HepG2 (cell line): ENCODE measurements around the gene INO80B. TPM values are rescaled to one million over a fixed set of nuclear protein-coding genes. Genes with fewer than 3 reads are reported as not detected.
A peak's percentile ranks its signal among the peaks of the same experiment; 100 is the strongest.

Experiments
- ARNTL ChIP-seq: sonication (generic); formaldehyde crosslinking; IDR thresholded peaks from 2 replicates; pipeline ENCODE4 v1.4.0; 2020; ENCODE audit warnings: mild to moderate bottlenecking, missing genetic modification reagents
- ASH2L ChIP-seq: fragments of 300-600, 200-600 bp; sonication (generic); IDR thresholded peaks from 2 replicates; pipeline ENCODE4 v1.7.0; 2017; ENCODE audit warnings: low read depth, mild to moderate bottlenecking, moderate library complexity, mixed read lengths, low read length; ENCODE audit not compliant: insufficient read length
- ATF3 ChIP-seq: sonication (generic); formaldehyde crosslinking; IDR thresholded peaks from 2 replicates; pipeline ENCODE4 v1.4.0; 2020; ENCODE audit warnings: missing genetic modification reagents
- FLYWCH1 ChIP-seq: sonication (generic); formaldehyde crosslinking; IDR thresholded peaks from 2 replicates; pipeline ENCODE4 v1.8.1; 2023; ENCODE audit warnings: mild to moderate bottlenecking, missing genetic modification reagents
- GTF3A ChIP-seq: sonication (generic); formaldehyde crosslinking; conservative IDR thresholded peaks from 2 replicates; pipeline ENCODE4 v1.4.0; 2020; ENCODE audit warnings: mild to moderate bottlenecking, missing genetic modification reagents
- JARID2 ChIP-seq: sonication (generic); formaldehyde crosslinking; IDR thresholded peaks from 2 replicates; pipeline ENCODE4 v1.8.1; 2023; ENCODE audit warnings: missing genetic modification reagents, inconsistent platforms; ENCODE audit not compliant: insufficient replicate concordance
- KLF9 ChIP-seq: IDR thresholded peaks from 2 replicates; pipeline ENCODE4 v1.6.1; 2016; ENCODE audit warnings: low read depth
- MED1 ChIP-seq: sonication (generic); formaldehyde crosslinking; IDR thresholded peaks from 2 replicates; pipeline ENCODE4 v1.4.0; 2020; ENCODE audit warnings: missing genetic modification reagents
- MXI1 ChIP-seq: IDR thresholded peaks from 3 replicates; pipeline ENCODE4 v1.6.1; 2012; ENCODE audit warnings: low read depth, low read length, inconsistent platforms, borderline replicate concordance
- NRL ChIP-seq: sonication (generic); formaldehyde crosslinking; IDR thresholded peaks from 2 replicates; pipeline ENCODE4 v1.5.0; 2020; ENCODE audit warnings: missing genetic modification reagents, mild to moderate bottlenecking, moderate library complexity, borderline replicate concordance
- TEAD3 ChIP-seq: optimal IDR thresholded peaks from 2 replicates; pipeline ENCODE3; 2016; ENCODE audit warnings: borderline replicate concordance
- XRCC5 ChIP-seq: fragments of 200-400 bp; formaldehyde crosslinking; optimal IDR thresholded peaks from 2 replicates; pipeline ENCODE3; 2017; ENCODE audit warnings: mild to moderate bottlenecking, low read length
- ZBTB42 ChIP-seq: sonication (generic); formaldehyde crosslinking; IDR thresholded peaks from 2 replicates; pipeline ENCODE4 v1.5.0; 2020; ENCODE audit warnings: mild to moderate bottlenecking, missing genetic modification reagents
- ZNF414 ChIP-seq: sonication (generic); formaldehyde crosslinking; IDR thresholded peaks from 2 replicates; pipeline ENCODE4 v1.5.0; 2020; ENCODE audit warnings: missing genetic modification reagents
- ZNF512B ChIP-seq: sonication (generic); formaldehyde crosslinking; IDR thresholded peaks from 2 replicates; pipeline ENCODE4 v1.5.1; 2020; ENCODE audit warnings: missing genetic modification reagents, mild to moderate bottlenecking, borderline replicate concordance
- ZNF530 ChIP-seq: sonication (generic); formaldehyde crosslinking; IDR thresholded peaks from 2 replicates; pipeline ENCODE4 v1.5.0; 2020; ENCODE audit warnings: low read depth, mild to moderate bottlenecking, missing genetic modification reagents
- ZNF577 ChIP-seq: sonication (generic); formaldehyde crosslinking; IDR thresholded peaks from 2 replicates; pipeline ENCODE4 v1.4.0; 2020; ENCODE audit warnings: mild to moderate bottlenecking, low read depth, missing genetic modification reagents, borderline replicate concordance
- polyA plus RNA-seq, 8 experiments: library from polyadenylated mRNA; depleted of rRNA in 3 of 8; stranded (reverse) in 7 of 8; unstranded in 1 of 8; fragments of >200 nt; fragmentation: Illumina TruSeq in 4 of 8; extraction: Trizol in 4 of 8; gene quantifications; 2 replicates each; pipeline versions ENCODE4 v1.2.1 to v1.2.3, GENCODE V29; 2011 to 2016; ENCODE audit warnings: low read depth in 4 of 8, missing spikeins in 1 of 8, mixed read lengths in 1 of 8; ENCODE audit not compliant: insufficient read depth in 1 of 8
- total RNA-seq, 5 experiments: library from RNA; depleted of rRNA; stranded (reverse); fragments of >200 nt; fragmentation: Illumina TruSeq; extraction: Trizol; gene quantifications; 2 replicates each; pipeline ENCODE4 v1.2.3, GENCODE V29; 2016; ENCODE audit warnings: low read depth in 1 of 5
- TF ChIP-seq, protein P1 (sequence below): sonication (generic); formaldehyde crosslinking; IDR thresholded peaks from 2 replicates; pipeline ENCODE4 v1.8.0; 2022; ENCODE audit warnings: mild to moderate bottlenecking, missing genetic modification reagents, moderate library complexity
- TF ChIP-seq, protein P2 (sequence below): sonication (generic); formaldehyde crosslinking; IDR thresholded peaks from 2 replicates; pipeline ENCODE4 v1.5.1; 2020; ENCODE audit warnings: missing genetic modification reagents, mild to moderate bottlenecking, borderline replicate concordance
- TF ChIP-seq, protein P3 (sequence below): IDR thresholded peaks from 2 replicates; pipeline ENCODE4 v1.6.1; 2016; ENCODE audit warnings: low read depth

The INO80B gene
- total and polyA plus RNA-seq, 2 of the 13 experiments (the other 11 are each of a cell fraction or from before 2014, with no cell fraction given), result 6.2 to 14.5 TPM

DNA sequence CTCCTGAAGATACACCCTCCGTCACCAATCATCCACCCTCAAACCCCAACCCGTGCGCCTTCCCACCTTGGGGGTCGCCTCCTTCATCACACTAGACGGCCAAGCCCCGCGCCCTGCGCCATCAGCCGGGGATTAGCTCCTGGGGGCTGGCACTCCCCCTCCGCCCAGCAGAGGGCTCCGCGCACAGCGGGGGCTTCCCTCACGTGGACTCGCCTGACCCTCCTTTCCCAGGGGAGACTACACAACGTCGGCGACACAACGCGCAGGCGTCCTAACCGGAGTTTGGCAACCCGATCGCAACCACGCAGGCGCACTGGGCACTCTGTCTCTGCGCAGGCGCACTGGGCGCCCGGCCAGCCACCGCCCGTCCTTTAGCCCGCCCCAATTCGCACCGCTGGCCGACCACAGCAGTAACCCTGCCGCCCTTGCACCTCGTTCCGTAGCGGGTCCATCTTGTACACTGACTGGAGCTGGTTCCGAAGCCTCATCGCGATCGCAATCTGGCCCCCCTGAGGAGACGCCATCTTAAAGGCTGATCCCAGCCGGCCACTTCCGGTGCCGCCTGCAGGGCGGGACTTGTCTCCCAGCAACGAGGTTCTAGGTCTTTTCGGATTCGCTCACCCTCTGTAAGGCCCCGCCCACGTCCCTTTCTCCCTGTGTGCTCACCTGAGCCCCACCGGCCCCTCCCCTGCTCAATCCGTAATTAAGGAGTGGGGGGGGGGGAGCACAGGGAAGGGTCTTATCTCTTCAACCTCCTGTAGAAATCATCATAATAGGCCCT is 52.4 kb downstream of the INO80B start, which contains the start of gene PCGF1 (continued):
- TF ChIP-seq NRL (CRISPR knock-in tag), result peak; percentile 74; the same call in 1 of the 2 replicates
- peak; percentile 77; the same call in 1 of the 2 replicates for TF ChIP-seq ZNF414 (CRISPR knock-in tag)
- peak; percentile 94 for TF ChIP-seq XRCC5
- no peak for TF ChIP-seq JARID2
- TF ChIP-seq ZBTB42, result peak; percentile 84; the same call in 1 of the 2 replicates
- peak; percentile 97 for TF ChIP-seq ASH2L
- TF ChIP-seq GTF3A, result peak; percentile 89
- peak; percentile 60; the same call in 1 of the 2 replicates for TF ChIP-seq ZNF512B
- peak; percentile 79; the same call in 1 of the 3 replicates for TF ChIP-seq MXI1
- TF ChIP-seq, protein P1, sequence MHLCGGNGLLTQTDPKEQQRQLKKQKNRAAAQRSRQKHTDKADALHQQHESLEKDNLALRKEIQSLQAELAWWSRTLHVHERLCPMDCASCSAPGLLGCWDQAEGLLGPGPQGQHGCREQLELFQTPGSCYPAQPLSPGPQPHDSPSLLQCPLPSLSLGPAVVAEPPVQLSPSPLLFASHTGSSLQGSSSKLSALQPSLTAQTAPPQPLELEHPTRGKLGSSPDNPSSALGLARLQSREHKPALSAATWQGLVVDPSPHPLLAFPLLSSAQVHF (CRISPR knock-in tag), result 0 out of 2 replicates have a peak, but pooled peaks have one; percentile 59
- TF ChIP-seq, protein P2, sequence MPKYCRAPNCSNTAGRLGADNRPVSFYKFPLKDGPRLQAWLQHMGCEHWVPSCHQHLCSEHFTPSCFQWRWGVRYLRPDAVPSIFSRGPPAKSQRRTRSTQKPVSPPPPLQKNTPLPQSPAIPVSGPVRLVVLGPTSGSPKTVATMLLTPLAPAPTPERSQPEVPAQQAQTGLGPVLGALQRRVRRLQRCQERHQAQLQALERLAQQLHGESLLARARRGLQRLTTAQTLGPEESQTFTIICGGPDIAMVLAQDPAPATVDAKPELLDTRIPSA, result peak; percentile 27; the same call in 1 of the 2 replicates
- TF ChIP-seq ZNF577 (CRISPR knock-in tag), result 0 out of 2 replicates have a peak, but pooled peaks have one; percentile 17
- peak; percentile 66 for TF ChIP-seq TEAD3
- no peak for TF ChIP-seq FLYWCH1
- peak; percentile 82 for TF ChIP-seq MED1 (CRISPR knock-in tag)
- TF ChIP-seq, protein P3, sequence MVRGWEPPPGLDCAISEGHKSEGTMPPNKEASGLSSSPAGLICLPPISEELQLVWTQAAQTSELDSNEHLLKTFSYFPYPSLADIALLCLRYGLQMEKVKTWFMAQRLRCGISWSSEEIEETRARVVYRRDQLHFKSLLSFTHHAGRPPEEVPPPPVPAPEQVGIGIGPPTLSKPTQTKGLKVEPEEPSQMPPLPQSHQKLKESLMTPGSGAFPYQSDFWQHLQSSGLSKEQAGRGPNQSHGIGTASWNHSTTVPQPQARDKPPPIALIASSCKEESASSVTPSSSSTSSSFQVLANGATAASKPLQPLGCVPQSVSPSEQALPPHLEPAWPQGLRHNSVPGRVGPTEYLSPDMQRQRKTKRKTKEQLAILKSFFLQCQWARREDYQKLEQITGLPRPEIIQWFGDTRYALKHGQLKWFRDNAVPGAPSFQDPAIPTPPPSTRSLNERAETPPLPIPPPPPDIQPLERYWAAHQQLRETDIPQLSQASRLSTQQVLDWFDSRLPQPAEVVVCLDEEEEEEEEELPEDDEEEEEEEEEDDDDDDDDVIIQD (CRISPR knock-in tag), result peak; percentile 69; the same call in 1 of the 2 replicates
- no peak for TF ChIP-seq ZNF530 (CRISPR knock-in tag)
- TF ChIP-seq KLF9 (CRISPR knock-in tag), result no peak
- TF ChIP-seq ATF3, result no peak; the same call in 1 of the 2 replicates
- TF ChIP-seq ARNTL (CRISPR knock-in tag), result peak; percentile 99
